NCI-H774 (cell line): Measurements from ENCODE around the gene PSMC5.
"Not testable (repeated sequence)": the region's sequence is repeated elsewhere in the genome, so short reads cannot be mapped to it uniquely, and the experiment has no call there.

Experiments
- DNase-seq: peaks from one replicate; lab custom pipeline; 2025; lab: John Stamatoyannopoulos, UW

The PSMC5 gene

GRCh38 chr17:63827002-63827800 lies at the start of gene PSMC5, which contains the start of gene FTSJ3:
TSS of gene PSMC5 (plus strand) at chr17:63827431. CDS start at chr17:63827491, 60 bp downstream.
TSS of gene FTSJ3 (minus strand) at chr17:63827663. CDS start at chr17:63826902, 761 bp downstream.
- peak; percentile 97 for DNase-seq

DNA sequence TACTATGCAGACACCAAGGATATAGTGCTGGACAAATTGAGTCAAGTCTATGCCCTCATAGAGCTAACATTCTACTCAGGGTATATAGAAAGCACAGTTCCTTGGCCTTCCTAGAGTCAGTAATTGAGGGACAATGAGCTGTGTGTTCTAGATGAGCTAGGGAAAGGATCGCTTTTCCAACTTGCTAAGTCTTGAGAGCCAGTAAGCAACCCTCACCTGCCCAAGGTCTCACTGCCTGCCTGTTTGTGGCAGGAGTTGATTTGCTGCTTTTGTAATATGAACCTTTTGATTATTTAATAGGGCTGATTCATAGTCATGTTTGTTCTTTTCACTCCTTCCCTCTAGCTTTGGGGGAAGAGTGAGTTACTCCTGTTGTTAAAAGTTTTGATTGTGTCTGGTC lies 46.7 kb upstream of the PSMC5 start:
- DNase-seq = no peak

GRCh38 chr17:63780928-63781327 lies 46.3 kb upstream of the PSMC5 start:
- DNase-seq = no peak

DNA sequence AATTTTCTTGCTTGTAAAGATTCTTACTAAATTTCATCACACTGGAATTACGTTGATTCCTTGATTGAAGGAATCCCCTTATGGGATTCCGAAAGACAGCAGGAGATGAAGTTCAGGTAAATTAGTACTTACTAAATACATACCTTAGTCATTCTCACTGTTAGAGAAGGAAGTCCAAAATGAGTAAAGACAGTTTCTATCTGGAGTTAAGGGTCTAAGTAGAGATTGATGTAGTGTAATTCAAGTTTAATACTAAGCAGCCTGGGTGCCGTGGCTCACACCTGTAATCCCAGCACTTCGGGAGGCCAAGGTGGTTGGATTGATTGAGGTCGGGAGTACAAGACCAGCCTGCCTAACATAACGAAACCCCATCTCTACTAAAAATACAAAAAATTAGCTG lies 43.7 kb upstream of the PSMC5 start:
- DNase-seq = no peak

DNA sequence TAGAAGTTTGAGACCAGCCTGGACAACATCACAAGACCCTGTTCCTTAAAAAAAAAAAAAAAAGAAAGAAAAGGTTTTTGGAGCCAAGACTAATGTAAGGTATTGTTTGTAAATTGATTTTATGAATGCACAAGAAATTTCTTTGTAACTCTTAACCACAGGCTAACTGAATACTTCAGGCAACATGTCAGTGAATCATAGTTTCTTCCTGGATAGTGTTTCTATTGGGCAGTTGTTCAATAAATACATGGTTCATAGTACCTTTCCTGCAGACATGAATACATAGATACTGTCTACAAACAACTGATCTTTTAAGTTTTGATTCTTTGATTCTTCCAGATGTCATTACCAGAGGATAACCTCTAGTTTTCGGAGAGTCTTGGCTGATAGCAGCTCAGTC lies 41.7 kb upstream of the PSMC5 start:
- DNase-seq = no peak

GRCh38 chr17:63786117-63786516 lies 41.1 kb upstream of the PSMC5 start:
- DNase-seq = no peak

DNA sequence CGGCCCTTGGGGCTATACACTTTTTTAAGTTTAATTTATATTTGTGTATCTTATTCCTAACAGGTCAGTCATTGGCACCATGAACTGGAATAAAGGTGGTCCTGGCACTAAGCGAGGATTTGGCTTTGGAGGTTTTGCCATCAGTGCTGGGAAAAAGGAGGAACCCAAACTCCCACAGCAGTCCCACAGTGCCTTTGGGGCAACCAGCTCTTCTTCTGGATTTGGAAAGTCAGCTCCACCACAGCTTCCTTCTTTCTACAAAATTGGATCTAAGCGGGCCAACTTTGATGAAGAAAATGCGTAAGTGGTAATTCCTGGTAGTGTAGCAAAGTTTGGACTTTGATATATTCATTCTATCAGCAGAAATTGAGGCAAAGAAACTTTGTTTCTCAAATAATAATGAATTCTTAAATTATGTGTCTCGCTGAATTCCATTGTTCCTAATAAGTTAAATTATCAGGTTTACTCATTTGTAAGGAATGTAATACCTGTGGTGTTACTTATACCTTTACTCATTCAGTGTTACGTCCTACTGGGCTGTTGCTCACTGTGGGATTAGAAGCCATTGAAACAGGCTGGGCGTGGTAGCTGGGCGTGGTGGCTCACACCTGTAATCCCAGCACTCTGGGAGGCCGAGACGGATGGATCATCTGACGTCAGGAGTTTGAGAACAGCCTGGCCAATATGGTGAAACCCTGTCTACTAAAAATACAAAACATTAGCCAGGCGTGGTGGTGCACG lies 40.1 kb upstream of the PSMC5 start:
- DNase-seq = no peak

DNA sequence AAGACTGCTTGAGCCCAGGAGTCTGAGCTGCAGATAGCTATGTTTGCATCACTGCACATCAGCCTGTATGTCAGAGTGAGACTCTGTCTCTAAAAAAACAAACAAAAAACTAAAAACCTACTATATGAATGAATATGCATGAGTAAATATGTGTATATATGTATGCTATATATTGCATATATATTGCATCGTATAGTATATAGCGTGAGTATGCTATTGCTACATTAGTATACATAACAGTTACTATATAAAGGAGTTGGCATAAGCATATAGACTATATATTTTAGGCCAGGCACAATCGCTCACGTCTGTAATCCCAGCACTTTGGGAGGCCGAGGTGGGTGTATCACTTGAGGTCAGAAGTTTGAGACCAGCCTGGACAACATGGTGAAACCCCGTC lies 37.2 kb upstream of the PSMC5 start:
- no peak for DNase-seq

- no peak for DNase-seq
These were observed 35.0 kb upstream of the PSMC5 start for GRCh38 chr17:63792055-63792729.

DNA sequence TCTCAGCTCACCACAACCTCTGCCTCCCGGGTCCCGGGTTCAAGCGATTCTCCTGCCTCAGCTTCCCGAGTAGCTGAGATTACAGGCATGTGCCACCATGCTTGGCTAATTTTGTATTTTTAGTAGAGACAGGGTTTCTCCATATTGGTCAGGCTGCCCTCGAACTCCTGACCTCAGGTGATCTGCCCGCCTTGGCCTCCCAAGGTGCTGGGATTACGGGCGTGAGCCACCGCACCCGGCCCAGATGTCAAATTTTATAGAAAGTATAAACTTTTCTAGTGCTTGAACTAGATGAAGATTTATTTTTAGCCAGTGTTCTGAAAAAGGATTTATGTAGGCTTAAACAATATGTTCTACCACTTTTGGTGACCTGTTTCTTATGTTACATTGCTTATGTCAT lies 30.9 kb upstream of the PSMC5 start:
- not testable (repeated sequence) for DNase-seq

GRCh38 chr17:63798572-63799106 lies 28.6 kb upstream of the PSMC5 start:
- no peak for DNase-seq

- DNase-seq = no peak
These were observed 26.4 kb upstream of the PSMC5 start for GRCh38 chr17:63800783-63801182.

- DNase-seq = no peak
These were observed 22.9 kb upstream of the PSMC5 start for GRCh38 chr17:63804328-63804727.

DNA sequence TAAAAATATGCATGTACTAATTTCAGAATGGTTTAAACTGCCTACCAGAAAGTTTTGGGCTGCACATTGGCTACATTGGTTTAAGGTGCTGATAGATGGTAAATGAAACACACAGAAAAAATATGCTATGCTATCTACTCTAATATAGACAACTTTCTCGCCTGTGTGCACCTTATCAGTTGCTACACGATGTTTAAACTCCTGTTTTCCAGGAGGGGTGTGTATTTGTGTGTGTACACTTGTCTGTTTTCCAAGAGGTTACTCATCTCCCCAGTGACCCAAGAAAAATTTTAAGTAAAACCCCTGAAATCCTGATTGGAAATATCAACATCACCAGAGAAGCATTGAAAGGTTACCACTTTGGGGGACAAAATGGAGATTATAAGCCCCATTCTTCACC lies 21.6 kb upstream of the PSMC5 start:
- DNase-seq = no peak

- no peak for DNase-seq
These were observed 17.3 kb upstream of the PSMC5 start for GRCh38 chr17:63809970-63810369.

DNA sequence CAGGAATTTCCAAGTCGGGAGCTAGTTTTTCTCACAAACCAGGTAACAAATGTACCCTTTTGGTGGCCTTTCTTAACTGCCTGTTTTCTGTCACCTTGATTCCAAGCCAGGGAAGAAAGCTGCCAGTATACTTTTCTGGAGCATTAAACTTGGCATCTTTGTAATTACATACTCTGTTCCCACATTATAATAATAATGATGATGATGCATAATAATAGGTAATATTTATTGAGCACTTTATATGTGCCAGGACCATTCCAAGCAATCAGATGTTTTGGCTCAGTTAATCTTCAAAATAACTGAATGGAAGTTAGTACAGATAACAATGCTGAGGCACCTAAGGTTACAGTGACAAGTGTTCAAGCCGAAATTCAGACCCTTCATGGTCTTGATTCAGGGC lies 11.1 kb upstream of the PSMC5 start:
- DNase-seq = no peak

DNA sequence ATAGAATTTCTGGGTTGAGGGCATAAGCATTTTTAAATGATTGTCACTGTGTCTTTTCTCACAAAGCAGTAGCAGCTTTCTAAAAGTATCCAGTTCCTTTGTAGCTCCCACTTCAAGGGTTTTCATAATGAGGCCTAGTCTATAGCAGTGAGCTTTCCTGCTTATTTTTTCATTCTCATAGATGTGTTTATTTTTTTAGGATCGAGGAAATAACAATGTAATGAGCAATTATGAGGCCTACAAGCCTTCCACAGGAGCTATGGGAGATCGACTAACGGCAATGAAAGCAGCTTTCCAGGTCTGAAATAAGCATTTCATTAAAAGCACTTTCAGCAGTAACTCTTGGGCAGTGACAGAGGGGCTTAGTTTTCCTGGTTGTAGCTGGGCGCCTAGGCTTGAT lies 10.6 kb upstream of the PSMC5 start:
- DNase-seq = no peak

GRCh38 chr17:63817736-63818385 lies 9.4 kb upstream of the PSMC5 start:
- no peak for DNase-seq

GRCh38 chr17:63819131-63819530 lies 8.1 kb upstream of the PSMC5 start:
- no peak for DNase-seq

- no peak for DNase-seq
These were observed 7.4 kb upstream of the PSMC5 start for GRCh38 chr17:63819585-63820537.
